HEK293 (cell line): ENCODE measurements around the gene EEFSEC.

ENCODE experiments used
- CTCF ChIA-PET: fragments of 350-600 bp; formaldehyde crosslinking; extraction: SDS; loops from one replicate; lab custom pipeline; 2021; ENCODE audit warnings: antibody characterized with exemption; lab: Yijun Ruan, JAX
- POLR2A ChIA-PET: fragments of 300-600 bp; formaldehyde crosslinking; extraction: SDS; loops from one replicate; lab custom pipeline; 2020; ENCODE audit warnings: antibody characterized with exemption, inconsistent platforms; lab: Yijun Ruan, JAX
- H3K27ac ChIP-seq: fragments of 200-500 bp; sonication (Bioruptor generic); 2 replicates; pipeline ENCODE4 v1.5.1; 2014; ENCODE audit warnings: low read depth, low read length, control low read depth, inconsistent platforms; ENCODE audit errors: extremely low read depth
- H3K36me3 ChIP-seq, 2 experiments: fragments of 200-500 bp in 1 of 2; sonication (Bioruptor generic) in 1 of 2; 1 replicate in 1 of 2; 2 replicates in 1 of 2; pipeline ENCODE4 v1.5.1; 2014 to 2017; ENCODE audit warnings: inconsistent platforms in 2 of 2, low read length in 2 of 2; ENCODE audit not compliant: control insufficient read depth in 2 of 2, insufficient read depth in 1 of 2
- H3K4me1 ChIP-seq: fragments of 200-500 bp; sonication (Bioruptor generic); 2 replicates; pipeline ENCODE4 v1.5.1; 2014; ENCODE audit warnings: mild to moderate bottlenecking, low read length, inconsistent platforms; ENCODE audit not compliant: control insufficient read depth, insufficient read depth
- H3K4me3 ChIP-seq: 2 replicates; pipeline ENCODE4 v1.5.1; 2011; ENCODE audit warnings: low read depth, mild to moderate bottlenecking, control low read depth, low read length, moderate library complexity
- H3K9me3 ChIP-seq: fragments of 200-500 bp; sonication (Bioruptor generic); 2 replicates; pipeline ENCODE4 v1.5.1; 2014; ENCODE audit warnings: low read depth, low read length, inconsistent platforms; ENCODE audit not compliant: control insufficient read depth, insufficient read depth
- ATF2 ChIP-seq: fragments of 450-650 bp; formaldehyde crosslinking; IDR thresholded peaks from 2 replicates; pipeline ENCODE4 v1.5.1; 2016; ENCODE audit warnings: missing biosample characterization, missing genetic modification characterization, low read depth
- FEZF1 ChIP-seq: fragments of 450-650 bp; formaldehyde crosslinking; IDR thresholded peaks from 2 replicates; pipeline ENCODE4 v1.5.1; 2016; ENCODE audit warnings: missing biosample characterization, missing genetic modification characterization
- HOXD13 ChIP-seq: sonication (generic); formaldehyde crosslinking; IDR thresholded peaks from 2 replicates; pipeline ENCODE4 v1.8.0; 2022; ENCODE audit warnings: missing genetic modification reagents, borderline replicate concordance
- KLF17 ChIP-seq: fragments of 450-650 bp; formaldehyde crosslinking; IDR thresholded peaks from 2 replicates; pipeline ENCODE4 v1.5.1; 2016; ENCODE audit warnings: missing biosample characterization, missing genetic modification characterization
- KLF8 ChIP-seq: fragments of 450-650 bp; formaldehyde crosslinking; IDR thresholded peaks from 2 replicates; pipeline ENCODE4 v1.5.1; 2016; ENCODE audit warnings: missing biosample characterization, missing genetic modification characterization
- SALL2 ChIP-seq: fragments of 450-650 bp; formaldehyde crosslinking; IDR thresholded peaks from 2 replicates; pipeline ENCODE4 v1.5.0; 2017; ENCODE audit warnings: missing biosample characterization, mild to moderate bottlenecking, missing genetic modification characterization, borderline replicate concordance
- SP2 ChIP-seq: fragments of 450-650 bp; formaldehyde crosslinking; IDR thresholded peaks from 2 replicates; pipeline ENCODE4 v1.5.1; 2016; ENCODE audit warnings: missing biosample characterization, missing genetic modification characterization
- TRIM28 ChIP-seq: IDR thresholded peaks from 2 replicates; pipeline ENCODE4 v1.6.1; 2011; ENCODE audit warnings: low read length, control low read depth, borderline replicate concordance
- ZBTB8A ChIP-seq: fragments of 450-650 bp; formaldehyde crosslinking; IDR thresholded peaks from 2 replicates; pipeline ENCODE4 v1.5.1; 2016; ENCODE audit warnings: missing biosample characterization, missing genetic modification characterization
- ZIC2 ChIP-seq: fragments of 450-650 bp; formaldehyde crosslinking; IDR thresholded peaks from 2 replicates; pipeline ENCODE4 v1.5.1; 2016; ENCODE audit warnings: missing biosample characterization, missing genetic modification characterization
- ZNF157 ChIP-seq: fragments of 450-650 bp; formaldehyde crosslinking; IDR thresholded peaks from 2 replicates; pipeline ENCODE4 v1.5.1; 2016; ENCODE audit warnings: missing biosample characterization, missing genetic modification characterization
- ZNF175 ChIP-seq: fragments of 450-650 bp; formaldehyde crosslinking; IDR thresholded peaks from 2 replicates; pipeline ENCODE4 v1.5.1; 2016; ENCODE audit warnings: missing biosample characterization, missing genetic modification characterization
- ZNF2 ChIP-seq: fragments of 450-650 bp; formaldehyde crosslinking; IDR thresholded peaks from 2 replicates; pipeline ENCODE4 v1.5.1; 2016; ENCODE audit warnings: missing biosample characterization, missing genetic modification characterization
- ZNF24 ChIP-seq: fragments of 450-650 bp; formaldehyde crosslinking; IDR thresholded peaks from 2 replicates; pipeline ENCODE4 v1.5.1; 2016; ENCODE audit warnings: missing biosample characterization, missing genetic modification characterization
- ZNF248 ChIP-seq: fragments of 450-650 bp; formaldehyde crosslinking; IDR thresholded peaks from 2 replicates; pipeline ENCODE4 v1.5.1; 2017; ENCODE audit warnings: missing biosample characterization, missing genetic modification characterization
- ZNF26 ChIP-seq: fragments of 450-650 bp; formaldehyde crosslinking; IDR thresholded peaks from 2 replicates; pipeline ENCODE4 v1.5.1; 2016; ENCODE audit warnings: missing biosample characterization, missing genetic modification characterization
- ZNF324 ChIP-seq: fragments of 450-650 bp; formaldehyde crosslinking; IDR thresholded peaks from 2 replicates; pipeline ENCODE4 v1.5.1; 2016; ENCODE audit warnings: missing biosample characterization, missing genetic modification characterization
- ZNF335 ChIP-seq: fragments of 450-650 bp; formaldehyde crosslinking; conservative IDR thresholded peaks from 2 replicates; pipeline ENCODE4 v1.5.1; 2016; ENCODE audit warnings: missing biosample characterization, missing genetic modification characterization
- ZNF341 ChIP-seq: fragments of 450-650 bp; formaldehyde crosslinking; IDR thresholded peaks from 2 replicates; pipeline ENCODE4; 2016; ENCODE audit warnings: low read depth, missing biosample characterization, missing genetic modification characterization
- ZNF354C ChIP-seq: fragments of 450-650 bp; formaldehyde crosslinking; IDR thresholded peaks from 2 replicates; pipeline ENCODE4 v1.5.1; 2016; ENCODE audit warnings: missing biosample characterization, missing genetic modification characterization, low read depth, borderline replicate concordance
- ZNF398 ChIP-seq: fragments of 450-650 bp; formaldehyde crosslinking; IDR thresholded peaks from 2 replicates; pipeline ENCODE4 v1.5.1; 2017; ENCODE audit warnings: missing biosample characterization, missing genetic modification characterization
- ZNF549 ChIP-seq: fragments of 450-650 bp; IDR thresholded peaks from 2 replicates; pipeline ENCODE4 v1.5.1; 2018; ENCODE audit warnings: missing biosample characterization, missing genetic modification characterization, mild to moderate bottlenecking, inconsistent platforms, moderate library complexity
- ZNF624 ChIP-seq: fragments of 450-650 bp; formaldehyde crosslinking; IDR thresholded peaks from 2 replicates; pipeline ENCODE4 v1.5.1; 2017; ENCODE audit warnings: missing biosample characterization, missing genetic modification characterization
- ZNF701 ChIP-seq: fragments of 450-650 bp; formaldehyde crosslinking; IDR thresholded peaks from 2 replicates; pipeline ENCODE4 v1.5.1; 2016; ENCODE audit warnings: missing biosample characterization, missing genetic modification characterization
- ZNF791 ChIP-seq: fragments of 450-650 bp; formaldehyde crosslinking; IDR thresholded peaks from 2 replicates; pipeline ENCODE4 v1.5.1; 2016; ENCODE audit warnings: missing biosample characterization, missing genetic modification characterization
- ZNF792 ChIP-seq: fragments of 450-650 bp; formaldehyde crosslinking; IDR thresholded peaks from 2 replicates; pipeline ENCODE4 v1.5.1; 2016; ENCODE audit warnings: missing biosample characterization, missing genetic modification characterization
- ZSCAN16 ChIP-seq: fragments of 450-650 bp; formaldehyde crosslinking; IDR thresholded peaks from 2 replicates; pipeline ENCODE4 v1.5.1; 2016; ENCODE audit warnings: missing biosample characterization, missing genetic modification characterization
- TF ChIP-seq, protein P1 (sequence below): fragments of 450-650 bp; formaldehyde crosslinking; IDR thresholded peaks from 2 replicates; pipeline ENCODE4 v1.5.1; 2016; ENCODE audit warnings: missing biosample characterization, missing genetic modification characterization

EEFSEC gene

DNA sequence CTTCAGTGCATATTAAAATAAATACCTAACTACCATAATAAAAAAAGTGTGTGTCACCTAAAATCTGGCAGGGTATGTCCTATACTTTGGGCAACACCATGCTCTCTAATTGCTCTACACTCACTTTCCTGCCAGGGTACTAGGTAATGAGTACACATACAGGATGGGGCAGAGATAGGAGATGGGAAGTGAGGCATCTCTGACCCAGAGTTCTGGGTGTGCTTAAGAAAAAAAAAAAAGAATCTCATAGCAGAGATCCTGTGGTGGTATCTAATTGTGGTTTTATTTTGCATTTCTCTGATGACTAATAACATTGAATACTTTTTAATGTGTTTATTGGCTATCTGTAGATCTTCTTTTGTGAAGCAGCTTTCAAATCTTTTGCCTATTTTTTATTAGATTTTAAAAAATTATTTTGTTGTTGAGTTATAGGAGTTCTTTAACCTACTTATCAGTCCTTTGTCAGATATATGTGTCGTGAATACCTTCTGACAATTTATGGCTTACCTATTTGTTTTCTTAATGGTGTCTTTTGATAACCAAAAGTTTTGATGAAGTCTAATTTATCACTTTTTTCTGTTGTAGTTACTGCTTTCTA, 48.0 kb downstream of the EEFSEC start:
- no peak overlapping the region for H3K4me3 ChIP-seq
- H3K9me3 ChIP-seq: no peaks in the 10 kb centered on the region
- ChIA-PET CTCF (interaction anchor here (0.7 kb wide), 1 partner anchor 143 kb away, joined by 7 read pairs; no protein-coding TSS in a partner anchor), POLR2A (no interaction called here)
- H3K4me1 ChIP-seq: no peaks in the 10 kb centered on the region
- no peaks in the 10 kb centered on the region for H3K36me3 ChIP-seq
- H3K27ac ChIP-seq: no peak overlapping the region
- TF ChIP-seq ZNF175 (tag by site-specific recombination) (no peak), ZNF324 (tag by site-specific recombination) (no peak), ZNF791 (tag by site-specific recombination) (no peak), HOXD13 (CRISPR knock-in tag) (no peak), ZNF2 (tag by site-specific recombination) (no peak), ZNF624 (tag by site-specific recombination) (no peak), SALL2 (tag by site-specific recombination) (no peak), ZNF792 (no peak), TRIM28 (no peak), ZNF248 (tag by site-specific recombination) (no peak), ZNF354C (tag by site-specific recombination) (no peak), ZBTB8A (no peak), ZNF335 (no peak), SP2 (no peak), ATF2 (tag by site-specific recombination) (no peak), ZNF398 (no peak), ZNF341 (tag by site-specific recombination) (no peak)
- TF ChIP-seq, protein P1, sequence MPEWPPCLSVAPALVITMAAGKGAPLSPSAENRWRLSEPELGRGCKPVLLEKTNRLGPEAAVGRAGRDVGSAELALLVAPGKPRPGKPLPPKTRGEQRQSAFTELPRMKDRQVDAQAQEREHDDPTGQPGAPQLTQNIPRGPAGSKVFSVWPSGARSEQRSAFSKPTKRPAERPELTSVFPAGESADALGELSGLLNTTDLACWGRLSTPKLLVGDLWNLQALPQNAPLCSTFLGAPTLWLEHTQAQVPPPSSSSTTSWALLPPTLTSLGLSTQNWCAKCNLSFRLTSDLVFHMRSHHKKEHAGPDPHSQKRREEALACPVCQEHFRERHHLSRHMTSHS (tag by site-specific recombination): no peak

DNA sequence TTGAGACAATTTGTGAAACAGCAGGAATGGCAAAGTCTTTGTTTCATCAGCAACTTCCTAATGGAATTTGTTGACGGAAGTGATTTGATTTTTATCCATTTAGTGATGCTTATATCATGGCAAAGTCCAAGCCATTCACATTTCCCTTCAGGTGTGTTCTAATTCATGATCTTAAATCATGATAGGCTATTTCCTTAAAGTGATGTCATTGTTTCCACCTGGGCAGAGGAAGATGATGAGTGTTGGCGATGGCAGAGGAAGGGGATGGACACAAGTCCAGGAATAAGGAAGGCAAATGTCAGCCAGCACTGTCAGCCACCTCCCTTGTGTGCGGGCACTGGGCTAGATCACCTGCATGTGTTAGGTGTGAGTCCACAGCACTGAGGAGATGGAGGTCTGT, 49.9 kb downstream of the EEFSEC start:
- no peaks in the 10 kb centered on the region for H3K4me1 ChIP-seq
- ChIA-PET POLR2A (no interaction called here), CTCF (interaction anchor here (0.9 kb wide), 1 partner anchor 22 kb away, joined by 3 read pairs; no protein-coding TSS in a partner anchor)
- H3K9me3 ChIP-seq: no peaks in the 10 kb centered on the region
- no peak overlapping the region for H3K27ac ChIP-seq
- H3K4me3 ChIP-seq: no peak overlapping the region
- H3K36me3 ChIP-seq: no peaks in the 10 kb centered on the region
- TF ChIP-seq ZNF157 (no peak), ZSCAN16 (tag by site-specific recombination) (no peak), ZNF24 (tag by site-specific recombination) (no peak), ZNF701 (tag by site-specific recombination) (no peak), ZIC2 (tag by site-specific recombination) (no peak), FEZF1 (tag by site-specific recombination) (no peak), ZNF624 (tag by site-specific recombination) (no peak), ZNF549 (tag by site-specific recombination) (no peak), KLF8 (no peak), ZNF26 (tag by site-specific recombination) (no peak), KLF17 (tag by site-specific recombination) (no peak)
